DND-41 (cell line): ENCODE data around the gene ITGAX.

ENCODE experiments used
- ATAC-seq: fragments of 200-7000 bp; cut with Tn5 transposase; 3 replicates; pipeline ENCODE4 v1.9.1; 2021; ENCODE audit warnings: low read depth; ENCODE audit not compliant: insufficient read depth
- DNase-seq: peaks from one replicate; pipeline ENCODE4 v3.0.0-alpha.2; 2020
- H2AFZ ChIP-seq: 2 replicates; pipeline ENCODE4 v1.6.0; 2012; ENCODE audit warnings: low read depth, low read length
- H3K27ac ChIP-seq: 2 replicates; pipeline ENCODE4 v1.5.1; 2012; ENCODE audit warnings: low read length, inconsistent platforms
- H3K27me3 ChIP-seq: fragments of 200-600 bp; sonication (generic); 2 replicates; pipeline ENCODE4 v1.6.0; 2012; ENCODE audit warnings: low read length, mild to moderate bottlenecking, inconsistent platforms; ENCODE audit not compliant: insufficient read depth, poor library complexity
- H3K36me3 ChIP-seq: 2 replicates; pipeline ENCODE4 v1.5.1; 2012; ENCODE audit warnings: low read length, inconsistent platforms; ENCODE audit not compliant: insufficient read depth
- H3K4me1 ChIP-seq: 2 replicates; pipeline ENCODE4 v1.5.1; 2012; ENCODE audit warnings: mild to moderate bottlenecking, low read length; ENCODE audit not compliant: insufficient read depth
- H3K4me2 ChIP-seq: 2 replicates; pipeline ENCODE4 v1.6.0; 2012; ENCODE audit warnings: mild to moderate bottlenecking, moderate library complexity, low read length, inconsistent platforms; ENCODE audit not compliant: insufficient read depth
- H3K4me3 ChIP-seq, 2 experiments: fragments of 200-600 bp in 1 of 2; shearing (Covaris generic) in 1 of 2; 2 replicates each; pipeline ENCODE4 v1.5.1; 2012 to 2016; ENCODE audit warnings: inconsistent platforms in 2 of 2, low read length in 2 of 2, mild to moderate bottlenecking in 2 of 2, low read depth in 1 of 2, moderate library complexity in 1 of 2
- H3K79me2 ChIP-seq: 2 replicates; pipeline ENCODE4 v1.6.0; 2012; ENCODE audit warnings: low read length, inconsistent platforms; ENCODE audit not compliant: insufficient read depth
- H3K9ac ChIP-seq: 2 replicates; pipeline ENCODE4 v1.6.0; 2012; ENCODE audit warnings: low read depth, mild to moderate bottlenecking, inconsistent platforms, low read length, moderate library complexity
- H3K9me3 ChIP-seq: 2 replicates; pipeline ENCODE4 v1.5.1; 2012; ENCODE audit warnings: low read length, moderate library complexity, mild to moderate bottlenecking, inconsistent platforms; ENCODE audit not compliant: insufficient read depth, severe bottlenecking
- H4K20me1 ChIP-seq: 2 replicates; pipeline ENCODE4 v1.6.0; 2012; ENCODE audit warnings: low read length; ENCODE audit not compliant: insufficient read depth
- CTCF ChIP-seq: IDR thresholded peaks from 2 replicates; pipeline ENCODE4 v1.5.1; 2012; ENCODE audit warnings: borderline replicate concordance, low read length, moderate library complexity, mild to moderate bottlenecking; ENCODE audit not compliant: poor library complexity, severe bottlenecking; ENCODE audit errors: extremely low read depth
- EZH2 ChIP-seq: IDR thresholded peaks from 3 replicates; pipeline ENCODE4 v1.6.1; 2012; ENCODE audit warnings: borderline replicate concordance, low read depth, mild to moderate bottlenecking, moderate library complexity, low read length, inconsistent platforms; ENCODE audit not compliant: severe bottlenecking

The ITGAX gene

GRCh38 chr16:31371619-31372484 is 16.9 kb downstream of the ITGAX start:
- H3K4me1 ChIP-seq: no peaks in the 10 kb centered on the region
- H3K9ac ChIP-seq: no peak overlapping the region
- TF ChIP-seq CTCF: no peak
- no peak overlapping the region for H3K4me2 ChIP-seq
- no peak overlapping the region for H2AFZ ChIP-seq
- H4K20me1 ChIP-seq: no peaks in the 10 kb centered on the region
- no peaks in the 10 kb centered on the region for H3K79me2 ChIP-seq
- H3K27me3 ChIP-seq: no peaks in the 10 kb centered on the region
- no peak overlapping the region for H3K27ac ChIP-seq
- no peaks in the 10 kb centered on the region for H3K36me3 ChIP-seq
- no peak for ATAC-seq
- no peak overlapping the region for H3K4me3 ChIP-seq
- DNase-seq: no peak
- H3K9me3 ChIP-seq: no peaks in the 10 kb centered on the region

GRCh38 chr16:31373235-31373634 is 18.3 kb downstream of the ITGAX start:
- Histone ChIP-seq H3K27me3 (no peaks in the 10 kb centered on the region), H3K4me2 (no peak overlapping the region), H3K9me3 (no peaks in the 10 kb centered on the region), H3K36me3 (no peaks in the 10 kb centered on the region), H3K9ac (no peak overlapping the region), H2AFZ (no peak overlapping the region), H3K4me1 (no peaks in the 10 kb centered on the region), H4K20me1 (no peaks in the 10 kb centered on the region), H3K4me3 (no peak overlapping the region), H3K27ac (no peak overlapping the region), H3K79me2 (no peaks in the 10 kb centered on the region)
- ATAC-seq (no peak), DNase-seq (no peak)
- TF ChIP-seq EZH2 (no peak), CTCF (no peak)

- H4K20me1 ChIP-seq: no peaks in the 10 kb centered on the region; the same call in 1 of the 2 replicates
- H3K4me1 ChIP-seq: no peaks in the 10 kb centered on the region
- no peaks in the 10 kb centered on the region for H3K27me3 ChIP-seq
- H2AFZ ChIP-seq: no peak overlapping the region
- no peak overlapping the region for H3K27ac ChIP-seq
- TF ChIP-seq CTCF: no peak
- no peak for TF ChIP-seq EZH2
- no peak overlapping the region for H3K4me2 ChIP-seq
- no peaks in the 10 kb centered on the region for H3K9me3 ChIP-seq
- no peak overlapping the region for H3K4me3 ChIP-seq
- H3K36me3 ChIP-seq: no peaks in the 10 kb centered on the region
- no peak overlapping the region for H3K9ac ChIP-seq
- ATAC-seq (no peak), DNase-seq (no peak)
- H3K79me2 ChIP-seq: no peaks in the 10 kb centered on the region
Observed at GRCh38 chr16:31375231-31375630, 20.3 kb downstream of the ITGAX start.

GRCh38 chr16:31376705-31377104 is 21.7 kb downstream of the ITGAX start:
- no peak for TF ChIP-seq CTCF
- TF ChIP-seq EZH2: no peak
- no peaks in the 10 kb centered on the region for H3K79me2 ChIP-seq

More at GRCh38 chr16:31376705-31377104, 21.7 kb downstream of the ITGAX start:
- H3K9me3 ChIP-seq: no peaks in the 10 kb centered on the region
- no peaks in the 10 kb centered on the region for H3K36me3 ChIP-seq
- no peaks in the 10 kb centered on the region for H3K27me3 ChIP-seq
- no peak overlapping the region for H3K9ac ChIP-seq
- no peak overlapping the region for H3K4me2 ChIP-seq
- no peak overlapping the region for H2AFZ ChIP-seq
- H3K4me1 ChIP-seq: no peaks in the 10 kb centered on the region
- DNase-seq (no peak), ATAC-seq (no peak)
- no peak overlapping the region for H3K27ac ChIP-seq
- H4K20me1 ChIP-seq: no peaks in the 10 kb centered on the region; the same call in 1 of the 2 replicates
- H3K4me3 ChIP-seq: no peak overlapping the region
